HepG2 (cell line): ENCODE results near the gene DSG2. TPM values are rescaled to one million over a fixed set of nuclear protein-coding genes. Genes with fewer than 3 reads are reported as not detected.

Experiments used
- ATAC-seq: fragments of 200-7000 bp; cut with Tn5 transposase; 3 replicates; pipeline ENCODE4 v1.9.1; 2020; ENCODE audit warnings: mild to moderate bottlenecking, moderate library complexity
- BruUV-seq: library from RNA; stranded (reverse); fragments of 400-500 nt; replicated peaks from 2 replicates; lab custom pipeline; 2021; lab: Mats Ljungman, UMichigan
- CTCF ChIA-PET: fragments of 300-600 bp; formaldehyde crosslinking; extraction: SDS; loops from one replicate; lab custom pipeline; 2021; ENCODE audit warnings: low total read pairs, inconsistent platforms, low intra/inter-chr PET ratio; lab: Yijun Ruan, JAX
- POLR2A ChIA-PET: fragments of 350-600 bp; sonication (Branson Sonifier 250); formaldehyde crosslinking; loops from one replicate; lab custom pipeline; 2020; ENCODE audit warnings: antibody characterized with exemption, inconsistent platforms; lab: Yijun Ruan, JAX
- DNase-seq: peaks from one replicate; pipeline ENCODE4 v3.0.0-alpha.2; 2015; ENCODE audit warnings: low spot score
- FAIRE-seq: peaks from 3 replicates; lab custom pipeline; 2011; peaks lifted over from hg19 to GRCh38; lab: Jason Lieb, UNC
- H2AFZ ChIP-seq: one replicate; pipeline ENCODE4 v1.6.1; 2011; ENCODE audit warnings: low read length, inconsistent platforms
- H3K27ac ChIP-seq: fragments of 300-600 bp; 3 replicates; pipeline ENCODE4 v1.8.0; 2011; ENCODE audit warnings: mixed run types, mild to moderate bottlenecking, mixed read lengths, low read length, inconsistent platforms; ENCODE audit not compliant: insufficient read depth; ENCODE audit errors: extremely low read length
- H3K27me3 ChIP-seq, 2 experiments: fragments of 200-600 bp in 1 of 2; 2 replicates in 1 of 2; 3 replicates in 1 of 2; pipeline versions ENCODE4 v1.6.0 to v1.8.0; 2011; ENCODE audit warnings: low read length in 2 of 2, mild to moderate bottlenecking in 2 of 2, moderate library complexity in 2 of 2, inconsistent platforms in 1 of 2; ENCODE audit not compliant: insufficient read depth in 2 of 2, control insufficient read depth in 1 of 2
- H3K36me3 ChIP-seq, 2 experiments: fragments of 200-600 bp in 1 of 2; replicated peaks in 1 of 2; 2 replicates in 1 of 2; 3 replicates in 1 of 2; pipeline versions ENCODE4 v1.5.1 to v1.8.0; 2011; ENCODE audit warnings: low read length in 2 of 2, inconsistent platforms in 1 of 2; ENCODE audit not compliant: insufficient read depth in 2 of 2, control insufficient read depth in 1 of 2
- H3K4me1 ChIP-seq: 2 replicates; pipeline ENCODE4 v1.5.1; 2012; ENCODE audit warnings: low read length, inconsistent platforms; ENCODE audit not compliant: insufficient read depth
- H3K4me2 ChIP-seq: 2 replicates; pipeline ENCODE4 v1.6.0; 2011; ENCODE audit warnings: low read depth, low read length, inconsistent platforms
- H3K4me3 ChIP-seq, 3 experiments: fragments of 200-600 bp in 1 of 3; sonication (generic), shearing (Covaris generic) in 1 of 3; replicated peaks in 1 of 3; 2 replicates each; pipeline ENCODE4 v1.5.1; 2011 to 2016; ENCODE audit warnings: low read length in 3 of 3, inconsistent platforms in 2 of 3, low read depth in 2 of 3, mild to moderate bottlenecking in 2 of 3, control low read depth in 1 of 3, mixed read lengths in 1 of 3; ENCODE audit not compliant: insufficient read depth in 1 of 3
- H3K79me2 ChIP-seq: one replicate; pipeline ENCODE4 v1.6.1; 2011; ENCODE audit warnings: low read length, inconsistent platforms; ENCODE audit not compliant: insufficient read depth
- H3K9ac ChIP-seq: 2 replicates; pipeline ENCODE4 v1.6.0; 2011; ENCODE audit warnings: mild to moderate bottlenecking, low read depth, low read length, inconsistent platforms; ENCODE audit not compliant: insufficient read depth
- H3K9me3 ChIP-seq: 2 replicates; pipeline ENCODE4 v1.5.1; 2012; ENCODE audit warnings: mild to moderate bottlenecking, low read length
- H4K20me1 ChIP-seq: 2 replicates; pipeline ENCODE4 v1.6.0; 2011; ENCODE audit warnings: inconsistent platforms, mild to moderate bottlenecking, low read length, moderate library complexity; ENCODE audit not compliant: insufficient read depth
- ATRX ChIP-seq: sonication (generic); formaldehyde crosslinking; IDR thresholded peaks from 2 replicates; pipeline ENCODE4 v1.4.0; 2020; ENCODE audit warnings: missing genetic modification reagents, borderline replicate concordance
- CAMTA2 ChIP-seq: sonication (generic); formaldehyde crosslinking; IDR thresholded peaks from 2 replicates; pipeline ENCODE4 v1.4.0; 2020; ENCODE audit warnings: mild to moderate bottlenecking, missing genetic modification reagents, borderline replicate concordance
- ETV5 ChIP-seq: IDR thresholded peaks from 2 replicates; pipeline ENCODE4 v1.6.1; 2018; ENCODE audit warnings: missing biosample characterization, missing genetic modification reagents, inconsistent platforms, borderline replicate concordance
- YY1 ChIP-seq: IDR thresholded peaks from 2 replicates; pipeline ENCODE4 v1.6.1; 2011; ENCODE audit warnings: low read length, low read depth, moderate library complexity, mild to moderate bottlenecking; ENCODE audit not compliant: insufficient read depth, insufficient replicate concordance
- ZNF235 ChIP-seq: sonication (generic); formaldehyde crosslinking; IDR thresholded peaks from 2 replicates; pipeline ENCODE4 v1.8.1; 2023; ENCODE audit warnings: mild to moderate bottlenecking, missing genetic modification reagents, borderline replicate concordance
- ZNF280D ChIP-seq: sonication (generic); formaldehyde crosslinking; IDR thresholded peaks from 2 replicates; pipeline ENCODE4 v1.5.1; 2020; ENCODE audit warnings: mild to moderate bottlenecking, missing genetic modification reagents
- ZNF350 ChIP-seq: sonication (generic); formaldehyde crosslinking; IDR thresholded peaks from 2 replicates; pipeline ENCODE4 v1.4.0; 2020; ENCODE audit warnings: mild to moderate bottlenecking, low read depth, missing genetic modification reagents, borderline replicate concordance
- ZNF720 ChIP-seq: sonication (generic); formaldehyde crosslinking; IDR thresholded peaks from 2 replicates; pipeline ENCODE4 v1.4.0; 2020; ENCODE audit warnings: missing genetic modification reagents
- ZNF883 ChIP-seq: sonication (generic); formaldehyde crosslinking; IDR thresholded peaks from 2 replicates; pipeline ENCODE4 v1.5.1; 2020; ENCODE audit warnings: mild to moderate bottlenecking, missing genetic modification reagents; ENCODE audit errors: not compliant biosample characterization
- WGBS: methylation state at CpG from one replicate; pipeline ENCODE4 v1.1.6; 2017; ENCODE audit warnings: low lambda C conversion rate; 5-methylcytosine and 5-hydroxymethylcytosine counted together
- in situ Hi-C: cut with HindIII; loops from 2 replicates; pipeline ENCODE4 v1.10.0; 2017; ENCODE audit warnings: low pct_unique_long_range_greater_than_20kb; ENCODE audit not compliant: extremely low pct_ligation_motif_present
- intact Hi-C: fragments of 100-400 bp; cut with micrococcal nuclease; formaldehyde crosslinking; loops from one replicate; pipeline ENCODE4 v1.10.0; 2022; ENCODE audit not compliant: unreplicated experiment
- polyA plus RNA-seq, 8 experiments: library from polyadenylated mRNA; depleted of rRNA in 3 of 8; stranded (reverse) in 7 of 8; unstranded in 1 of 8; fragments of >200 nt; fragmentation: Illumina TruSeq in 4 of 8; extraction: Trizol in 4 of 8; gene quantifications; 2 replicates each; pipeline versions ENCODE4 v1.2.1 to v1.2.3, GENCODE V29; 2011 to 2016; ENCODE audit warnings: low read depth in 4 of 8, missing spikeins in 1 of 8, mixed read lengths in 1 of 8; ENCODE audit not compliant: insufficient read depth in 1 of 8
- total RNA-seq, 5 experiments: library from RNA; depleted of rRNA; stranded (reverse); fragments of >200 nt; fragmentation: Illumina TruSeq; extraction: Trizol; gene quantifications; 2 replicates each; pipeline ENCODE4 v1.2.3, GENCODE V29; 2016; ENCODE audit warnings: low read depth in 1 of 5
- TF ChIP-seq, protein P1 (sequence below): IDR thresholded peaks from 2 replicates; pipeline ENCODE4 v1.4.0; 2020; ENCODE audit warnings: mild to moderate bottlenecking, missing genetic modification reagents
- TF ChIP-seq, protein P2 (sequence below): sonication (generic); formaldehyde crosslinking; IDR thresholded peaks from 2 replicates; pipeline ENCODE4 v1.5.0; 2020; ENCODE audit warnings: missing genetic modification reagents
- TF ChIP-seq, protein P3 (sequence below): fragments of 450-650 bp; IDR thresholded peaks from 2 replicates; pipeline ENCODE4 v1.6.1; 2016

The DSG2 gene
- total and polyA plus RNA-seq, 2 of the 13 experiments (the other 11 are each of a cell fraction or from before 2014, with no cell fraction given) = 23.3 to 66.7 TPM

DNA sequence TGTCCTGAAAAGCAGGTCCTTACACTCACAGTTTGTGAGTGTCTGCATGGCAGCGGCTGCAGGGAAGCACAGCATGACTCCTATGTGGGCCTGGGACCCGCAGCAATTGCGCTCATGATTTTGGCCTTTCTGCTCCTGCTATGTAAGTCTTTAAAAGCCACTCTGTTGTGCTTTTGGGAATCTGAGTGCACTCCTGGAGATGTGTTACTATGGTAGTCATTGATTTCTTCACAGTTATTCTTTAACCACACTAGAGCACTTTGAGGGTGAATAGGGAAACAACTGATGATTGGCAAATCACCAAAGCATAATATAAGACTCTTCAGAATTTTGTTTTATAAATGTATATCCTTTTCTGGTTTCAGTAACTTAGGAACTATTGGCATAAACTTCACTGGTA is 40.9 kb downstream of the DSG2 start:
- no peak overlapping the region for H3K9ac ChIP-seq
- TF ChIP-seq ZNF350 (no peak), YY1 (no peak), ZNF720 (no peak), ATRX (CRISPR knock-in tag) (no peak), ZNF235 (CRISPR knock-in tag) (no peak), ZNF883 (CRISPR knock-in tag) (no peak), ZNF280D (CRISPR knock-in tag) (no peak), CAMTA2 (no peak), ETV5 (CRISPR knock-in tag) (no peak)
- TF ChIP-seq, protein P1, sequence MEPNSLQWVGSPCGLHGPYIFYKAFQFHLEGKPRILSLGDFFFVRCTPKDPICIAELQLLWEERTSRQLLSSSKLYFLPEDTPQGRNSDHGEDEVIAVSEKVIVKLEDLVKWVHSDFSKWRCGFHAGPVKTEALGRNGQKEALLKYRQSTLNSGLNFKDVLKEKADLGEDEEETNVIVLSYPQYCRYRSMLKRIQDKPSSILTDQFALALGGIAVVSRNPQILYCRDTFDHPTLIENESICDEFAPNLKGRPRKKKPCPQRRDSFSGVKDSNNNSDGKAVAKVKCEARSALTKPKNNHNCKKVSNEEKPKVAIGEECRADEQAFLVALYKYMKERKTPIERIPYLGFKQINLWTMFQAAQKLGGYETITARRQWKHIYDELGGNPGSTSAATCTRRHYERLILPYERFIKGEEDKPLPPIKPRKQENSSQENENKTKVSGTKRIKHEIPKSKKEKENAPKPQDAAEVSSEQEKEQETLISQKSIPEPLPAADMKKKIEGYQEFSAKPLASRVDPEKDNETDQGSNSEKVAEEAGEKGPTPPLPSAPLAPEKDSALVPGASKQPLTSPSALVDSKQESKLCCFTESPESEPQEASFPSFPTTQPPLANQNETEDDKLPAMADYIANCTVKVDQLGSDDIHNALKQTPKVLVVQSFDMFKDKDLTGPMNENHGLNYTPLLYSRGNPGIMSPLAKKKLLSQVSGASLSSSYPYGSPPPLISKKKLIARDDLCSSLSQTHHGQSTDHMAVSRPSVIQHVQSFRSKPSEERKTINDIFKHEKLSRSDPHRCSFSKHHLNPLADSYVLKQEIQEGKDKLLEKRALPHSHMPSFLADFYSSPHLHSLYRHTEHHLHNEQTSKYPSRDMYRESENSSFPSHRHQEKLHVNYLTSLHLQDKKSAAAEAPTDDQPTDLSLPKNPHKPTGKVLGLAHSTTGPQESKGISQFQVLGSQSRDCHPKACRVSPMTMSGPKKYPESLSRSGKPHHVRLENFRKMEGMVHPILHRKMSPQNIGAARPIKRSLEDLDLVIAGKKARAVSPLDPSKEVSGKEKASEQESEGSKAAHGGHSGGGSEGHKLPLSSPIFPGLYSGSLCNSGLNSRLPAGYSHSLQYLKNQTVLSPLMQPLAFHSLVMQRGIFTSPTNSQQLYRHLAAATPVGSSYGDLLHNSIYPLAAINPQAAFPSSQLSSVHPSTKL (CRISPR knock-in tag) = no peak
- TF ChIP-seq, protein P2, sequence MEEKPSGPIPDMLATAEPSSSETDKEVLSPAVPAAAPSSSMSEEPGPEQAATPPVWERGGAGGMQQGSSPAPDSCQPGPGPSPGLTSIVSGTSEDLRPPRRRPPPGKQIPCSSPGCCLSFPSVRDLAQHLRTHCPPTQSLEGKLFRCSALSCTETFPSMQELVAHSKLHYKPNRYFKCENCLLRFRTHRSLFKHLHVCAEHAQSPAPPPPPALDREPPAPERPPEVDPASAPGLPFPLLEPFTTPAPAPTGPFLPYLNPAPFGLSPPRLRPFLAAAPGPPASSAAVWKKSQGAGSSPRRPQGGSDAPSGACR (CRISPR knock-in tag) = no peak
- TF ChIP-seq, protein P3, sequence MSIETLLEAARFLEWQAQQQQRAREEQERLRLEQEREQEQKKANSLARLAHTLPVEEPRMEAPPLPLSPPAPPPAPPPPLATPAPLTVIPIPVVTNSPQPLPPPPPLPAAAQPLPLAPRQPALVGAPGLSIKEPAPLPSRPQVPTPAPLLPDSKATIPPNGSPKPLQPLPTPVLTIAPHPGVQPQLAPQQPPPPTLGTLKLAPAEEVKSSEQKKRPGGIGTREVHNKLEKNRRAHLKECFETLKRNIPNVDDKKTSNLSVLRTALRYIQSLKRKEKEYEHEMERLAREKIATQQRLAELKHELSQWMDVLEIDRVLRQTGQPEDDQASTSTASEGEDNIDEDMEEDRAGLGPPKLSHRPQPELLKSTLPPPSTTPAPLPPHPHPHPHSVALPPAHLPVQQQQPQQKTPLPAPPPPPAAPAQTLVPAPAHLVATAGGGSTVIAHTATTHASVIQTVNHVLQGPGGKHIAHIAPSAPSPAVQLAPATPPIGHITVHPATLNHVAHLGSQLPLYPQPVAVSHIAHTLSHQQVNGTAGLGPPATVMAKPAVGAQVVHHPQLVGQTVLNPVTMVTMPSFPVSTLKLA = no peak
- BruUV-seq = no TSS peak
- H3K4me3 ChIP-seq = no peak overlapping the region
- peaks cover 8% of the 10 kb centered on the region for H3K4me1 ChIP-seq
- intact Hi-C loops (no loop called here), in situ Hi-C loops (no loop called here)
- peak overlapping the region; percentile 31 for H3K27ac ChIP-seq
- no peaks in the 10 kb centered on the region for H3K79me2 ChIP-seq
- DNase-seq (no peak), FAIRE-seq (no peak), ATAC-seq (peak; percentile 80)
- peaks cover 19 to 61% of the 10 kb centered on the region in 2 experiments for H3K36me3 ChIP-seq
- WGBS = 97% methylated on average over 3 of the region's 3 CpGs
- ChIA-PET CTCF (no interaction called here), POLR2A (no interaction called here)
- no peaks in the 10 kb centered on the region for H4K20me1 ChIP-seq
- H3K4me2 ChIP-seq = no peak overlapping the region
- H3K27me3 ChIP-seq = no peaks in the 10 kb centered on the region
- no peaks in the 10 kb centered on the region for H3K9me3 ChIP-seq
- H2AFZ ChIP-seq = no peak overlapping the region
